IMR-90 (cell line): ENCODE measurements around the gene MYH7B. TPM values are rescaled to one million over a fixed set of nuclear protein-coding genes. Genes with fewer than 3 reads are reported as not detected.

Experiments
- ATAC-seq: fragments of 200-7000 bp; cut with Tn5 transposase; 2 replicates; pipeline ENCODE4 v1.9.1; 2020; ENCODE audit warnings: low read depth, mild to moderate bottlenecking, moderate library complexity
- BruUV-seq: library from RNA; stranded (reverse); fragments of 400-500 nt; replicated peaks from 2 replicates; lab custom pipeline; 2021; lab: Mats Ljungman, UMichigan
- CTCF ChIA-PET: fragments of 300-600 bp; formaldehyde crosslinking; extraction: SDS; loops from one replicate; lab custom pipeline; 2021; ENCODE audit warnings: antibody characterized with exemption; lab: Yijun Ruan, JAX
- POLR2A ChIA-PET: fragments of 300-600 bp; sonication (Branson Sonifier 250); formaldehyde crosslinking; loops from one replicate; lab custom pipeline; 2022; ENCODE audit warnings: antibody characterized with exemption; ENCODE audit not compliant: unreplicated experiment; lab: Charles Lee
- DNase-seq: peaks from one replicate; pipeline ENCODE4 v3.0.0; 2013
- H2AFZ ChIP-seq: replicated peaks from 2 replicates; pipeline ENCODE3; 2013; ENCODE audit warnings: low read length, mild to moderate bottlenecking; ENCODE audit not compliant: poor library complexity
- H2AK5ac ChIP-seq: 2 replicates; pipeline ENCODE4 v1.6.1; 2013; ENCODE audit warnings: low read depth, low read length, inconsistent platforms
- H2AK9ac ChIP-seq: replicated peaks from 2 replicates; pipeline ENCODE3; 2013; ENCODE audit warnings: mild to moderate bottlenecking, low read depth, low read length, moderate library complexity; ENCODE audit not compliant: poor library complexity
- H2BK120ac ChIP-seq: 2 replicates; pipeline ENCODE4 v1.6.1; 2013; ENCODE audit warnings: low read depth, low read length, inconsistent platforms
- H2BK15ac ChIP-seq: 3 replicates; pipeline ENCODE4 v1.6.1; 2013; ENCODE audit warnings: low read depth, low read length, inconsistent platforms
- H2BK20ac ChIP-seq: 2 replicates; pipeline ENCODE4 v1.6.1; 2013; ENCODE audit warnings: low read depth, mild to moderate bottlenecking, inconsistent platforms, low read length, moderate library complexity
- H2BK5ac ChIP-seq: 2 replicates; pipeline ENCODE4 v1.6.1; 2013; ENCODE audit warnings: mild to moderate bottlenecking, low read depth, low read length, inconsistent platforms; ENCODE audit not compliant: poor library complexity, severe bottlenecking
- H3K14ac ChIP-seq: replicated peaks from 2 replicates; pipeline ENCODE4 v1.6.1; 2013; ENCODE audit warnings: low read depth, low read length, inconsistent platforms
- H3K18ac ChIP-seq: 2 replicates; pipeline ENCODE4 v1.6.1; 2013; ENCODE audit warnings: low read depth, low read length, control low read depth
- H3K23ac ChIP-seq: 2 replicates; pipeline ENCODE4 v1.6.1; 2013; ENCODE audit warnings: low read depth, low read length, inconsistent platforms
- H3K27ac ChIP-seq: 2 replicates; pipeline ENCODE4 v1.5.1; 2013; ENCODE audit warnings: mild to moderate bottlenecking, control low read depth, low read length; ENCODE audit not compliant: insufficient read depth
- H3K27me3 ChIP-seq: 2 replicates; pipeline ENCODE4 v1.6.1; 2013; ENCODE audit warnings: low read length; ENCODE audit not compliant: control insufficient read depth, insufficient read depth
- H3K36me3 ChIP-seq: 2 replicates; pipeline ENCODE4 v1.6.1; 2013; ENCODE audit warnings: low read length, mixed read lengths; ENCODE audit not compliant: control insufficient read depth, insufficient read depth
- H3K4ac ChIP-seq: 2 replicates; pipeline ENCODE4 v1.6.1; 2013; ENCODE audit warnings: low read depth, low read length, inconsistent platforms
- H3K4me1 ChIP-seq: 2 replicates; pipeline ENCODE4 v1.6.1; 2013; ENCODE audit warnings: low read length, mixed read lengths; ENCODE audit not compliant: control insufficient read depth, insufficient read depth
- H3K4me2 ChIP-seq: 2 replicates; pipeline ENCODE4 v1.6.1; 2013; ENCODE audit warnings: low read depth, mild to moderate bottlenecking, control low read depth, low read length, moderate library complexity
- H3K4me3 ChIP-seq: 2 replicates; pipeline ENCODE4 v1.5.1; 2013; ENCODE audit warnings: low read depth, mild to moderate bottlenecking, control low read depth, low read length, moderate library complexity; ENCODE audit not compliant: insufficient read depth
- H3K56ac ChIP-seq: 2 replicates; pipeline ENCODE4 v1.6.1; 2013; ENCODE audit warnings: low read length, inconsistent platforms; ENCODE audit not compliant: insufficient read depth; ENCODE audit errors: extremely low read depth
- H3K79me1 ChIP-seq, 2 experiments: 2 replicates each; pipeline ENCODE4 v1.6.1; 2013; ENCODE audit warnings: low read length in 2 of 2, inconsistent platforms in 1 of 2, low read depth in 1 of 2
- H3K9ac ChIP-seq: 2 replicates; pipeline ENCODE4 v1.6.1; 2013; ENCODE audit warnings: low read depth, low read length, control low read depth
- H3K9me1 ChIP-seq: 2 replicates; pipeline ENCODE4 v1.6.1; 2013; ENCODE audit warnings: low read length, inconsistent platforms; ENCODE audit not compliant: insufficient read depth
- H3K9me3 ChIP-seq: 2 replicates; pipeline ENCODE4 v1.6.1; 2013; ENCODE audit warnings: low read length; ENCODE audit not compliant: control insufficient read depth, insufficient read depth
- H4K20me1 ChIP-seq: 2 replicates; pipeline ENCODE4 v1.6.1; 2013; ENCODE audit warnings: low read length, inconsistent platforms; ENCODE audit not compliant: insufficient read depth
- H4K5ac ChIP-seq: 2 replicates; pipeline ENCODE4 v1.6.1; 2013; ENCODE audit warnings: mild to moderate bottlenecking, low read depth, low read length, control low read depth
- H4K8ac ChIP-seq, 2 experiments: 2 replicates each; pipeline ENCODE4 v1.6.1; 2013; ENCODE audit warnings: low read depth in 2 of 2, low read length in 2 of 2, control low read depth in 1 of 2, inconsistent platforms in 1 of 2
- H4K91ac ChIP-seq: 2 replicates; pipeline ENCODE4 v1.6.1; 2013; ENCODE audit warnings: low read depth, low read length, inconsistent platforms; ENCODE audit not compliant: insufficient read depth
- CEBPB ChIP-seq: IDR thresholded peaks from 2 replicates; pipeline ENCODE4 v1.6.1; 2012; ENCODE audit warnings: low read depth, low read length, improper control_type of control experiment
- FOS ChIP-seq: fragments of 150-350 bp; IDR thresholded peaks from 2 replicates; pipeline ENCODE4 v1.6.1; 2016; ENCODE audit warnings: low read depth, low read length
- MAZ ChIP-seq: IDR thresholded peaks from 2 replicates; pipeline ENCODE4 v1.6.1; 2012; ENCODE audit warnings: low read depth, mild to moderate bottlenecking, low read length, improper control_type of control experiment, moderate library complexity, borderline replicate concordance
- NFE2L2 ChIP-seq: fragments of 150-350 bp; IDR thresholded peaks from 2 replicates; pipeline ENCODE4 v1.6.1; 2016; ENCODE audit warnings: low read depth, mild to moderate bottlenecking, low read length
- SMC3 ChIP-seq: fragments of 150-350 bp; IDR thresholded peaks from 2 replicates; pipeline ENCODE4 v1.6.1; 2016; ENCODE audit warnings: low read depth, mild to moderate bottlenecking, antibody characterized with exemption, low read length, moderate library complexity
- WGBS, 2 experiments: methylation state at CpG; one replicate each; pipeline versions ENCODE4 v1.1.5 to v1.1.7; 2013; ENCODE audit warnings: missing lambda C conversion rate in 2 of 2; ENCODE audit not compliant: insufficient read length in 1 of 2; ENCODE audit errors: extremely low coverage in 2 of 2; 5-methylcytosine and 5-hydroxymethylcytosine counted together
- dilution Hi-C: fragments of 300-500 bp; cut with HindIII; formaldehyde crosslinking; loops from one replicate; pipeline ENCODE4 v1.14.3; 2018; ENCODE audit warnings: low sequenced_read_pairs; ENCODE audit not compliant: unreplicated experiment
- in situ Hi-C: fragments of 300-500 bp; cut with MboI; formaldehyde crosslinking; loops from 3 replicates; pipeline ENCODE4 v1.14.3; 2019; ENCODE audit warnings: low sequenced_read_pairs, inconsistent platforms, mixed read lengths
- intact Hi-C: fragments of 100-400 bp; cut with micrococcal nuclease; formaldehyde crosslinking; loops from 2 replicates; pipeline ENCODE4 v1.10.0; 2022
- polyA plus RNA-seq, 3 experiments: library from polyadenylated mRNA; depleted of rRNA; stranded (reverse); fragments of >200 nt; gene quantifications; 2 replicates each; pipeline ENCODE4 v1.2.3, GENCODE V29; 2012; ENCODE audit warnings: low replicate concordance in 1 of 3
- total RNA-seq: library from RNA; depleted of rRNA; stranded (reverse); fragments of >200 nt; gene quantifications from 2 replicates; pipeline ENCODE4 v1.2.3, GENCODE V29; 2012

Gene MYH7B
- total and polyA plus RNA-seq, 2 of the 4 experiments (the other 2 are of a cell fraction), result 0.09 TPM; not detected in 1

GRCh38 chr20:34951252-34951651 is 4.4 kb upstream of the MYH7B start:
- no peak overlapping the region for H2BK120ac ChIP-seq
- WGBS, 2 experiments, result no CpG with 5 or more reads among the region's 2 CpGs
- no peak overlapping the region for H3K4ac ChIP-seq
- peaks cover 13 to 36% of the 10 kb centered on the region in 2 experiments; a peak in 3 of 4 replicates for H3K79me1 ChIP-seq
- no peak overlapping the region for H2AFZ ChIP-seq
- ChIA-PET CTCF (interaction anchor here (0.6 to 1.4 kb wide), 3 partner anchors 28 to 77 kb away, joined by 3 to 4 read pairs (median 4); partner anchors contain the start of gene ACSS2), POLR2A (no interaction called here)
- ATAC-seq (no peak), DNase-seq (no peak)
- intact Hi-C loops (no loop called here), in situ Hi-C loops (no loop called here), dilution Hi-C loops (no loop called here)
- H3K9me1 ChIP-seq, result peaks cover 9% of the 10 kb centered on the region
- TF ChIP-seq NFE2L2, result no peak
- no peak for TF ChIP-seq SMC3
- TF ChIP-seq MAZ, result no peak
- no peak for TF ChIP-seq FOS
- TF ChIP-seq CEBPB, result no peak
- no peak overlapping the region for H3K27ac ChIP-seq
- no peak overlapping the region for H2AK5ac ChIP-seq
- H2BK5ac ChIP-seq, result no peak overlapping the region
- no peaks in the 10 kb centered on the region for H4K20me1 ChIP-seq
- H3K9me3 ChIP-seq, result no peaks in the 10 kb centered on the region
- no peak overlapping the region for H4K8ac ChIP-seq
- H3K9ac ChIP-seq, result no peak overlapping the region
- no peak overlapping the region for H4K5ac ChIP-seq
- no peak overlapping the region for H2BK15ac ChIP-seq
- BruUV-seq, result no TSS peak
- no peaks in the 10 kb centered on the region for H3K27me3 ChIP-seq
- no peak overlapping the region for H3K4me3 ChIP-seq
- no peak overlapping the region for H3K18ac ChIP-seq
- no peak overlapping the region for H2BK20ac ChIP-seq
- no peak overlapping the region for H3K56ac ChIP-seq
- no peak overlapping the region for H4K91ac ChIP-seq
- no peak overlapping the region for H2AK9ac ChIP-seq
- H3K14ac ChIP-seq, result no peak overlapping the region
- no peak overlapping the region for H3K4me2 ChIP-seq
- peaks cover 3% of the 10 kb centered on the region for H3K36me3 ChIP-seq
- H3K4me1 ChIP-seq, result peaks cover 5% of the 10 kb centered on the region
- no peak overlapping the region for H3K23ac ChIP-seq
